KOPT-K1 (cell line): ENCODE results near the gene ESCO1.

Source experiments
- H3K27ac ChIP-seq: fragments of 200-600 bp; sonication (generic); 2 replicates; pipeline ENCODE4 v1.5.1; 2016; ENCODE audit warnings: antibody characterized with exemption, mild to moderate bottlenecking, low read depth, low read length; ENCODE audit not compliant: poor library complexity, severe bottlenecking
- H3K36me3 ChIP-seq: fragments of 200-600 bp; sonication (generic); 2 replicates; pipeline ENCODE4 v1.5.1; 2017; ENCODE audit warnings: antibody characterized with exemption, mild to moderate bottlenecking, low read length, moderate library complexity; ENCODE audit not compliant: insufficient read depth
- H3K9me3 ChIP-seq: fragments of 200-600 bp; sonication (generic); 2 replicates; pipeline ENCODE4 v1.5.1; 2017; ENCODE audit warnings: antibody characterized with exemption, low read length, mild to moderate bottlenecking; ENCODE audit not compliant: insufficient read depth, poor library complexity, severe bottlenecking

ESCO1 gene

DNA sequence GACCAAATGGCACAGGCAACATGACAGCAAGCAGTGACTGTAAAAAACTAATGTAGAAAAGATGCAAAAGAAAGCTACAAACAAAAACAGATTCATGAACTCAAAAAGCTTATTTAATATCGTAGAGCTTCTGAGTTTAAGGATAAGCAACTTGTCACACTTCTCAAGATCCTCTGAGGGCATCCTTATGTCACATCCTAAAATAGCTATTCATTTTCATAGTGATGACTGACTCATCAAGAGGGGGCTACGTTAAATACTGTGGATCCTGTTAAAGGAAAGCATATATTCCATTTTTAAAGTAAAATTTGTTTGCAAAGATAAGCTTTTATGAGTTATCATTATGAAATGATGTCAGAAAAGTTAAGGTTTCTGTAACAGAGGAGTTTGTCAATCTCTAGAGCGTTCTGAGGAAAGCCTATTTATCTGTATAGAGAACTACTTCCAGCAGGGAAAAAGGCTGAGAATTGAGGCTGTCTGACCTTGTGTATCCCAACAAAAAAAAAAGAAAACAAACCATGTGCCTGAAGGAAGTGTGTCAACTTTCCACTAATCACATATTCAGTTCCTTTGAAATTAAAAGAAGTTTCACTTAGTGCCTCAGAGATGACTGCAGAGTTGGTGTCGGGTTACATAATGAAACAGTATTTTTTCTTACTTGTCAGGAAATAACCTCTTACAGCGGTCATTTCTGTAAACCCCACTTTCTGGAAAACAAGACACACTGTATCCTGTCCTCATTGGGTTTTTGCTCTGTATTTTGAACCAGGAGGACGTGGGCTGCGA is 115.5 kb downstream of the ESCO1 start:
- H3K27ac ChIP-seq, result no peak overlapping the region
- no peaks in the 10 kb centered on the region for H3K36me3 ChIP-seq
- H3K9me3 ChIP-seq, result no peaks in the 10 kb centered on the region

DNA sequence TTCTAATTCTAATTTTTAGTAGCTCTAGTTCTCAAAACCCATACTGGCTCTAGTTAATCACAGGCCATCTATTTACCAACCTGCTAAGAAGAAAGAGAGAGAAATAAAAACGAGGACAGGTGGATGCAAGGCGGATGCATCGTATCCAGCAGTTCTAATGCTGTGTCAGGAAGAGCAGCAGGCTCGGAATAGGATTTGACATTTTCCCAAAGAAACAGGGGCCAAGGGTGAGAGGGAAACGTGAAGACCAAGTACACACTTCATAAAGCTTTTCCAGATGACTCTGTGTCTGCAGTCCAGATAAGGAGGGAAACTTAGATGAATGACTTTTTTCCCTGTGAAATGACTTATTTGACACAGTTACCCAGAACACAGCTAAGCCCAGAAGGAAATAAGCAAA is 117.5 kb downstream of the ESCO1 start:
- no peaks in the 10 kb centered on the region for H3K9me3 ChIP-seq
- no peaks in the 10 kb centered on the region for H3K36me3 ChIP-seq
- H3K27ac ChIP-seq, result no peak overlapping the region

DNA sequence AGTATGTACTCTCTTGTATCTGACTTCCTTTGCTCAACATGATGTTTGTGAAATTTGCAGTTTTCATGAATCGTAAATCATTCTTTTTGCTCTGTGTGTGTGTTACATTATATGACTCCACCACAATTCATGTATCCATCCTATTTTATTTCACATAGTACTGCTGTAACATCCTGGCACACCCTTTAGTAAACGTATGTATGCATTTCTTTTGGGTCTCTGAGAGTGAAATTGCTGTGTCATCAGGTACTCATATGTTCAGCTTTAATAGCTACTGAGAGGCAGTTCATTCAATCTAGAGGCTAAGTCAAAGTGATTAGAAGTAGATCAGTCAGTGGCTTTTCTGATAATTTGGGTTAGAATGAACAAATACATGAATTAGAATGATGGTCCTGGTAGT is 118.8 kb downstream of the ESCO1 start:
- Histone ChIP-seq H3K36me3 (no peaks in the 10 kb centered on the region), H3K27ac (no peak overlapping the region)

DNA sequence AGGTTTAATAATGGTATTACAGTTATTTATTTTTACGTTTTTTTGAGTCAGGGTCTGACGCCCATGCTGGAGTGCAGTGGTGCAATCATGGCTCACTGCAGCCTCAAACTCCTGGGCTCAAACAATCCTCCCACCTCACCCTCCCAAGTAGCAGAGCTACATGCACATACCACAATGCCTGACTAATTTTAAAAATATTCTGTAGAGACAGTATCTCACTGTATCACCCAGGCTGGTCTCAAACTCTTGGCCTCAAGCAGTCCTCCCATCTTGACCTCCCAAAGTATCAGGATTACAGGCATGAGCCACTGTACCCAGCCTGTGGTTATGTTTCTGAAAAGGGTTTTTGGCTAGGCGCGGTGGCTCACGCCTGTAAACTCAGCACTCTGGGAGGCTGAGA is 120.8 kb downstream of the ESCO1 start:
- no peaks in the 10 kb centered on the region for H3K36me3 ChIP-seq
- no peaks in the 10 kb centered on the region for H3K9me3 ChIP-seq
- no peak overlapping the region for H3K27ac ChIP-seq

More for the DNA sequence above, 118.8 kb downstream of the ESCO1 start:
- no peaks in the 10 kb centered on the region for H3K9me3 ChIP-seq
